Renal cortex interstitium (tissue), 11 donors: ENCODE data around the gene HPGDS. TPM values are rescaled to one million over a fixed set of nuclear protein-coding genes. Genes with fewer than 3 reads are reported as not detected.
"Not testable (repeated sequence)": the region's sequence is repeated elsewhere in the genome, so short reads cannot be mapped to it uniquely, and the experiment has no call there.

Experiments
- DNase-seq, 11 donors: peaks; one replicate each; pipeline ENCODE4 v3.0.0-alpha.2; 2013; ENCODE audit warnings: low read depth in 9 of 11, low spot score in 4 of 11; ENCODE audit errors: extremely low read depth in 1 of 11
- polyA plus RNA-seq, 3 donors: library from polyadenylated mRNA; unstranded; fragments of 120-200 nt; gene quantifications; one replicate each; pipeline ENCODE4 v1.2.1, GENCODE V29; 2013; ENCODE audit not compliant: insufficient read length in 3 of 3

Gene HPGDS
- polyA plus RNA-seq, 3 donors: 2.7 to 5.2 (median 4.0) TPM

DNA sequence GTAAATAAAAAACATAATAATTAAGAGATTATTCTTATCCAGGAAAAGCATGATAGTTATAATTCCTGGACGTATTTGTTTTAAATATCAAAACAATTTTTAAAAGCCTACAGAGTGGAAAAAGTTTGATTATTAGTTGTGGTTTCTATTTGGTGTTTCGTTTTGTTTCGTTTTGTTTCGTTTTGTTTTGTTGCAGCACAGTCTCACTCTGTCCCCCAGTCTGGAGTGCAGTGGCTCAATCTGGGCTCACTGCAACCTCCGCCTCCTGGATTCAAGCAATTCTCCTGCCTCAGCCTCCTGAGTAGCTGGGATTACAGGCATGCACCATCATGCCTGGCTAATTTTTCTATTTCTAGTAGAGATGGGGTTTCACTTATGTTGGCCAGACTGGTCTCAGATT lies 5.8 kb downstream of the HPGDS start:
- DNase-seq: not testable (repeated sequence)

GRCh38 chr4:94336303-94336702 lies 6.3 kb downstream of the HPGDS start:
- DNase-seq: no peak

DNA sequence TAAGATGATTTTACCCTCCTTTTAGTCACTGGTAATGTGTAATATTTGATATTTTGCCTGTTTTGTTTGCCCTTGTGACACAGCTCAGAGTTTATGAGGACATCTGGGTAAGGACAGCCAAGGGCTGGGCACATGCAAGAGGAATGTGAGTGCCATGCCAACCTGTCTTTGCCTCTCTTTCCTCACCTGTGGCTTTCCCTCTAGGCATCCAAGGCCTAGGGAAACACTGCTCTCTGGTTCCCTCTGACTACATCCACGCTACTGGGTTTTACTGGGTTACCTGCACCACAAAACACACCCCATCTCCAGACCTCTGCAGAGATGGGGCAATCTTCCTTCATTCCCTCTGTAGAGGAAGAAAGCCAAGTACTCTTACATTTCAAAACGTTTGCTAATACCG lies 7.7 kb downstream of the HPGDS start:
- no peak for DNase-seq

DNA sequence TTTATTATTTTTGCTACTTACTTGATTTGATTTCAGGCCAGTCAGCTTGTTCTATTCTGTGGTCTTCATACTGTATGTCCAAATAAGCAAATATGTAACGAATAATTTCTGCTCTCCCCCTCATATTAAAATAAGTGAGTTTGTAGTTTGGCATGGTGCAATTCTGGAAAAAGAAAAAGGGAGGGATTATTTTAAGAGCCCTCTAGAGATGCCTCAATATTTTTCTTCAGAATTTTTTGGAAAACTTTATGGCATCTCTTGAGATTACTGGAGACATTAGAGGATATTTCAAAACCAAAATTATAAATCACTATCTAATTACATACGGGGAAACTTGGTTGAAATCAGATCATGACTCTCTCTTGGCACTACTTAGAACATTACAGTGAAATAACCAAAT lies 8.2 kb downstream of the HPGDS start:
- DNase-seq: no peak

- no peak for DNase-seq
These were observed 8.8 kb downstream of the HPGDS start for GRCh38 chr4:94333866-94334265.

GRCh38 chr4:94332983-94333590 lies 9.5 kb downstream of the HPGDS start:
- no peak for DNase-seq

- DNase-seq: no peak
These were observed 12.7 kb downstream of the HPGDS start for GRCh38 chr4:94329933-94330332.

DNA sequence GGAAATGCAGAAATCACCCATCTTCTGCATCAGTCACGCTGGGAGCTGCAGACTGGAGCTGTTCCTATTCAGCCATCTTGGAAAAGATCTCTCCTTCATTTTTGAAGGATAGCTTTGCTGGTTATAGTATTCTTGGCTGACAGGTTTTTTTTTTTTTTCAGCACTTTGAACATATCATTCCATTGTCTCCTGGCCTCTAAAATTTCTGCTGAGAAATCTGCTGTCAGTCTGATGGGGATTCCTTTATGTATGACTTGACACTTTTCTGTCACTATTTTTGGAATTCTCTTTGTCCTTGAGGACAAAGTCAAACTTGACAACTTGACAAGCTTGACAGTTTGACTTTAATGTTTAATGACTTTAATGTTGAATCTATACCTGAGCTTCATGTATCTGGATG lies 16.8 kb downstream of the HPGDS start:
- no peak for DNase-seq

DNA sequence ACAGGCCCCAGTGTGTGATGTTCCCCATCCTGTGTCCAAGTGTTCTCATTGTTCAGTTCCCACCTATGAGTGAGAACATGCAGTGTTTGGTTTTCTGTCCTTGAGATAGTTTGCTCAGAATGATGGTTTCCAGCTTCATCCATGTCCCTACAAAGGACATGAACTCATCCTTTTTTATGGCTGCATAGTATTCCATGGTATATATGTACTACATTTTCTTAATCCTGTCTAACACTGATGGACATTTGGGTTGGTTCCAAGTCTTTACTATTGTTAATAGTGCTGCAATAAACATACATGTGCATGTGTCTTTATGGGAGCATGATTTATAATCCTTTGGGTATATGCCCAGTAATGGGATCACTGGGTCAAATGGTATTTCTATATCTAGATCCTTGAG lies 22.7 kb downstream of the HPGDS start:
- DNase-seq: not testable (repeated sequence)

GRCh38 chr4:94307231-94307871 lies 35.3 kb downstream of the HPGDS start:
- DNase-seq: no peak

DNA sequence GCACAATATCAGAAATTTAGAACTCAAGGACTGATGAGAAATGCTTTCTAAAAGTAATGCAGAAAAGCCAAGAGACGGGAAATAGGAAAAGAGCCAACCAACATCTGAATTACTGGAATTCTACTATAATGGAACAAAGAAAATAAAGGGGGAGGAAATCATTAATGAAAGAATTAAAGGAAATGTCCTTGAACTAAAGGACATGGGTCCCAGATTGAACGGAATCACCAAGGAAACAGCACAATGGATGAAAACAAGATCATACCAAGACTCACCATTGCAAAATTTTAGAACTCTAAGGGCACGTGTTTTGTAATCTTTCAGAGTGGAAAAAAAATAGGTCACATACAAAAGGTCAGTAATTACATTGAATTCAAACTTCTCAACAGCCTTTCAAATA lies 35.9 kb downstream of the HPGDS start:
- DNase-seq: no peak

GRCh38 chr4:94305466-94306225 lies 37.0 kb downstream of the HPGDS start:
- DNase-seq: no peak

DNA sequence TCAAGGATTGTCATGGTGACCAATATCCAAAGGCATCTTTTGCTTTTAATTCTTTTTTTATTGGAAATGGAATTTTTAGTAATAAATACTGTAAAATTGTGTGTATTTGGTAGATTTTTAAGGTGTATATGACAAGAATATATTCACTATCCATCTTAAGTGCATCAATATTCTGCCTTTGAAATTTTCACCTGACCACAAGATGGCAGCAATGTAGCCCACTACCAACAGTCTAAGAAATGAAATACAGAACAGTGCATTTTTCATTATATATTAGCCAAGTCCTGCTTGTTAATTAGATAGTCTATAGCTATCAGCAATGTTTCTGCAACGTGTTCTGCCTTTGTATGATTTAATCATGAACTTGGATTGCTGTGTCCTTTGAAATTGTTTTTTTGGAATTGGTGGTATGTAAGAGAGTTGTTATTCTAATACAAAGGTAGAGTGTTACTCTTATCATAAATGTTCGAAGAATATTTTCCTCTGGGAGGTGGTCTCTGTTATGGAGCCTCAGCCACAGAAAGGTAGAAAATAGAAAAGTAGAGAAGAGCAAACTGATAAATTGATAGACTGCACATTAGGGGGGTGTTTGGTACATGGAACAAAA lies 38.2 kb downstream of the HPGDS start:
- DNase-seq: peak in 7 of 11 donors; percentile 7 to 27 (median 16)

DNA sequence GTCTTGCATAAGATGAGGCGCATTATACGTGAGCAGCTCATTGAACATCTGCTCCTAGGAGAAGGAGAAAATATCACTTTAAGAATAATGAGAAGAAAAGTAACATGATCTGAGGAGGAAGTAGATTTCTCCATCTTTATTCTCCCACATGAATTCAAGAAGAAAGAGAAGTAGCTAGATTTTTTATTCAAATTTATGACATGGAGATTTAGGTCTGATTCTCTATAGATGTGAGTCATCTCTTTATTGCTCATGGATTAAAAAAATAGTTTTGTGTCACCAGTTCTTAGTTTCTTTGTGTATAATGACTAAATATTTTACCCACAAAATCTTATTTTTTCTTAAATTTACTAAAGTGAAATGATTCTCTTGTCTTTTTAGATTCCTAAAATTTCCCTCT lies 40.4 kb downstream of the HPGDS start:
- DNase-seq: no peak

GRCh38 chr4:94298725-94299252 lies 43.8 kb downstream of the HPGDS start:
- DNase-seq: no peak

DNA sequence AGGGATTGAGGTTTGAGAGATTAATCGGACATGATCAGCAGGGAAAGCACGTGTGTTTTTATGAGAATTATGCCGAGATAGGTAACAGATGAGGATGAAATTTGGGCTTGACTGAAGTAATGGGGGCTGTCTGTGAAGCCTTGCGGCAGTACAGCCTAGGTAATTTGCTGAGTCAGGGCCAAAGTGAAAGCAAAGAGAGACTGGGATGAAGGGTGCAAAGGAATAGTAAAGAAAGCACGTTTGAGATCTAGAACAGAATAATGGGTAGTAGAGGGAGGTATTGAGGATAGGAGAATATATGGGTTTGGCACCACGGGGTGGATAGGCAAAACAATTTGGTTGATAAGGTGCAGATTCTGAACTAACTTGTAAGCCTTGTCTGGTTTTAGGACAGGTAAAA lies 47.2 kb downstream of the HPGDS start:
- DNase-seq: not testable (repeated sequence)

DNA sequence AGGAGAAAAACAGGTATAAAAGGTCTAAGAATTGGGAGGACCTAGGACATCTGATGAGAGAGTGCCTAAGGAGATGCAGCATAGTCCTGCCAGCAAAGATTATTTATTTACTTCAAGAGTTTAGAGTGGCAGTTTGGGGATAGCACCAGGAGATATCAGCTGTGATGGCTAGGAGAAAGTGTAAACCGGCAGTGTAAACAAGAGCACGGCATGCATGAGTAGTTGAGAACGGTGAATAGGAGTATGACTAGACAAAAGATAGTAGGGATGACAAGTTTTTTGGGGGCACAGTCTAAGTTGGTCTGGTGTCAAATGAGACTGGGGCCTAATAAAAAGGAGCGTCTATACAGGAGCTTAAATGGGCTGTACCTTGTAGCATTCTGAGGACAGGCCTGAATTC lies 48.7 kb downstream of the HPGDS start:
- DNase-seq: not testable (repeated sequence)

DNA sequence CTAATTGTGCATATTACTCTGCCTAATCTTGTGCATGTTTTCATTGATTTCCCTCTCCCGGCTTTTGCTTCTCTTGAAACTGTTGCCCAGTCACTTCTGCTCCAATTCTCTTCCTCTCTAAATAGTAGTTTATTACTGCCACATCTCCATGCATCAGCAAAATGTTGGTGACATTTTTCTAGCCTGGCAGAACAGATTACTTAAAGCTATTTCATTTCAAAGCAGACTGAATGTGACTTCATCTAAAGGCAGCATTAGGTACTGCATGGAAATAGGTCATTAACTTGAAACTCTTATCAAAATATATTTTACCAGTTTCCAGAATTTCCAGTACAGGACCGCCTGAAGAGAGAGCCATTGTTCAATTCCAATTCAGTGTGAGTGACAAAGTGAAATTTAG lies 52.4 kb downstream of the HPGDS start:
- DNase-seq: no peak

GRCh38 chr4:94285666-94286065 lies 57.0 kb downstream of the HPGDS start:
- no peak for DNase-seq

DNA sequence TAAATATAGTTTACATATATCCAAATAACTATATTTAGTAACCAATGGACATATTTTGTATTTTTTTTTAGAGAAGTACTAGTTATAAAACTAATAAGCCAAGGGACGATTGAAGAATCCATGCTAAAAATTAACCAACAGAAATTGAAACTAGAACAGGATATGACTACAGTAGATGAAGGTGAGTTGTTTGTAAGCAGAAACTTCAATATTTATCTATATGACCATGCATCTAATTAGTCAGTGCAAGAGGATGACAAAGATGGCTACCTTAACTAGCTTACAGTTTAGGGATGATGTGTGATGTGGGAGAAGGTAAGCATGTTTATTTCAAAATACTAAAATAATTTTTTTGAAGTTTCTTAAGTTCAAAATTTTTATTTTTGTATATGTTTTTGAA lies 57.7 kb downstream of the HPGDS start:
- DNase-seq: no peak
